GM23338 (cell line): ENCODE results near the gene PRODH2. TPM values are rescaled to one million over a fixed set of nuclear protein-coding genes. Genes with fewer than 3 reads are reported as not detected.

Source experiments
- ATAC-seq: fragments of 200-7000 bp; cut with Tn5 transposase; 3 replicates; pipeline ENCODE4 v1.9.1; 2020
- DNase-seq: peaks from one replicate; pipeline ENCODE4 v3.0.0-alpha.2; 2015; ENCODE audit warnings: low spot score
- H2AFZ ChIP-seq: fragments of 200-600 bp; sonication (generic); 2 replicates; pipeline ENCODE4 v1.8.0; 2016; ENCODE audit warnings: antibody characterized with exemption, mild to moderate bottlenecking, moderate library complexity
- H3F3A ChIP-seq: fragments of 200-600 bp; sonication (generic); replicated peaks from 2 replicates; pipeline ENCODE4 v1.8.0; 2017; ENCODE audit warnings: antibody characterized with exemption, mixed run types, low read depth
- H3K27ac ChIP-seq: fragments of 200-600 bp; sonication (generic); 2 replicates; pipeline ENCODE4 v1.6.1; 2016; ENCODE audit warnings: low read depth
- H3K27me3 ChIP-seq: fragments of 200-600 bp; sonication (generic); 2 replicates; pipeline ENCODE4 v1.8.0; 2016; ENCODE audit warnings: mild to moderate bottlenecking, mixed run types, moderate library complexity; ENCODE audit not compliant: insufficient read depth
- H3K36me3 ChIP-seq: fragments of 200-600 bp; sonication (generic); 2 replicates; pipeline ENCODE4 v1.8.0; 2016; ENCODE audit warnings: mild to moderate bottlenecking; ENCODE audit not compliant: insufficient read depth
- H3K4me1 ChIP-seq: fragments of 200-600 bp; sonication (generic); 2 replicates; pipeline ENCODE4 v1.8.0; 2016; ENCODE audit warnings: mild to moderate bottlenecking, moderate library complexity; ENCODE audit not compliant: insufficient read depth
- H3K4me2 ChIP-seq: fragments of 200-600 bp; sonication (generic); 2 replicates; pipeline ENCODE4 v1.7.1; 2017; ENCODE audit warnings: mixed run types
- H3K4me3 ChIP-seq: fragments of 200-600 bp; sonication (generic); 2 replicates; pipeline ENCODE4 v1.6.1; 2016; ENCODE audit warnings: mixed run types
- H3K79me2 ChIP-seq: fragments of 200-600 bp; sonication (generic); replicated peaks from 2 replicates; pipeline ENCODE4 v1.8.0; 2017; ENCODE audit warnings: mild to moderate bottlenecking; ENCODE audit not compliant: insufficient read depth
- H3K9me2 ChIP-seq: fragments of 200-600 bp; sonication (generic); 2 replicates; pipeline ENCODE4 v1.8.0; 2017; ENCODE audit not compliant: insufficient read depth
- H4K20me1 ChIP-seq: fragments of 200-600 bp; sonication (generic); replicated peaks from 2 replicates; pipeline ENCODE4 v1.8.0; 2017; ENCODE audit warnings: mild to moderate bottlenecking; ENCODE audit not compliant: insufficient read depth
- H3K27ac Mint-ChIP-seq: 2 replicates; pipeline ENCODE4 v1.8.0; 2020; ENCODE audit warnings: inconsistent platforms, mild to moderate bottlenecking, moderate library complexity, mixed read lengths
- H3K27me3 Mint-ChIP-seq: 3 replicates; pipeline ENCODE4 v1.8.0; 2022; ENCODE audit warnings: low read depth, mild to moderate bottlenecking, moderate library complexity, mixed read lengths, inconsistent platforms; ENCODE audit not compliant: insufficient read depth, poor library complexity
- H3K36me3 Mint-ChIP-seq: 3 replicates; pipeline ENCODE4 v1.8.0; 2021; ENCODE audit warnings: low read depth, mild to moderate bottlenecking, inconsistent platforms, moderate library complexity, mixed read lengths
- H3K4me1 Mint-ChIP-seq: 3 replicates; pipeline ENCODE4 v1.8.0; 2020; ENCODE audit warnings: mild to moderate bottlenecking, inconsistent platforms, mixed read lengths
- H3K4me3 Mint-ChIP-seq: 3 replicates; pipeline ENCODE4 v1.8.0; 2021; ENCODE audit warnings: moderate library complexity, mild to moderate bottlenecking, inconsistent platforms, mixed read lengths
- H3K9me3 Mint-ChIP-seq: 3 replicates; pipeline ENCODE4 v1.8.0; 2020; ENCODE audit warnings: moderate library complexity, mild to moderate bottlenecking, inconsistent platforms, mixed read lengths
- CREB1 ChIP-seq: fragments of 250-450 bp; sonication (Bioruptor Pico); IDR thresholded peaks from 2 replicates; pipeline ENCODE4 v1.5.0; 2020; ENCODE audit warnings: low read depth, mild to moderate bottlenecking, moderate library complexity
- EZH2 ChIP-seq: fragments of 200-600 bp; sonication (generic); IDR thresholded peaks from one replicate; pipeline ENCODE4 v1.8.0; 2017; ENCODE audit warnings: antibody characterized with exemption, mild to moderate bottlenecking, low read depth; ENCODE audit not compliant: unreplicated experiment
- EZH2phosphoT487 ChIP-seq: fragments of 200-600 bp; sonication (generic); IDR thresholded peaks from one replicate; pipeline ENCODE4 v1.8.1; 2018; ENCODE audit warnings: antibody characterized with exemption; ENCODE audit not compliant: unreplicated experiment
- JUNB ChIP-seq: IDR thresholded peaks from one replicate; pipeline ENCODE4 v1.6.1; 2016; ENCODE audit warnings: antibody characterized with exemption; ENCODE audit not compliant: unreplicated experiment
- NANOG ChIP-seq: IDR thresholded peaks from 2 replicates; pipeline ENCODE4 v1.6.1; 2016; ENCODE audit warnings: antibody characterized with exemption, borderline replicate concordance
- POLR2AphosphoS5 ChIP-seq: IDR thresholded peaks from 2 replicates; pipeline ENCODE4 v1.6.1; 2016; ENCODE audit warnings: antibody characterized with exemption, low read depth
- STAT1 ChIP-seq: IDR thresholded peaks from one replicate; pipeline ENCODE4 v1.6.1; 2016; ENCODE audit warnings: antibody characterized with exemption; ENCODE audit not compliant: unreplicated experiment
- ZNF114 ChIP-seq: fragments of 250-450 bp; sonication (Bioruptor Pico); IDR thresholded peaks from 2 replicates; pipeline ENCODE4 v1.5.0; 2020; ENCODE audit warnings: mild to moderate bottlenecking, moderate library complexity
- ZNF331 ChIP-seq: fragments of 250-450 bp; sonication (Bioruptor Pico); IDR thresholded peaks from 2 replicates; pipeline ENCODE4 v1.5.0; 2020; ENCODE audit warnings: low read depth, mild to moderate bottlenecking, moderate library complexity
- polyA plus RNA-seq: library from polyadenylated mRNA; unstranded; fragments of >200 nt; fragmentation: Nextera tagmentation; extraction: Ambion mirVana; gene quantifications from 2 replicates; pipeline ENCODE4 v1.2.1, GENCODE V29; 2016
- total RNA-seq: library from RNA; depleted of rRNA; stranded (reverse); fragments of >200 nt; shearing (Covaris generic); gene quantifications from 2 replicates; pipeline ENCODE4 v1.2.3, GENCODE V29; 2014
- TF ChIP-seq, protein P1 (sequence below): fragments of 250-450 bp; sonication (Bioruptor Pico); IDR thresholded peaks from 2 replicates; pipeline ENCODE4 v1.5.0; 2020; ENCODE audit warnings: mild to moderate bottlenecking, moderate library complexity
- TF ChIP-seq, protein P2 (sequence below): IDR thresholded peaks from 2 replicates; pipeline ENCODE4 v1.6.1; 2016; ENCODE audit warnings: antibody characterized with exemption
- TF ChIP-seq, protein P3 (sequence below): IDR thresholded peaks from one replicate; pipeline ENCODE4 v1.6.1; 2018; ENCODE audit warnings: antibody characterized with exemption; ENCODE audit not compliant: unreplicated experiment
- TF ChIP-seq, protein P4 (sequence below), 2 experiments: fragments of 200-600 bp in 1 of 2; sonication (generic) in 1 of 2; conservative IDR thresholded peaks; 2 replicates each; pipeline versions ENCODE4 v1.5.1 to v1.6.1; 2016 to 2017; ENCODE audit warnings: antibody characterized with exemption in 2 of 2, low read depth in 2 of 2, mild to moderate bottlenecking in 2 of 2, moderate library complexity in 1 of 2

The PRODH2 gene
- total and polyA plus RNA-seq, 2 experiments from 2014 or later = not detected

DNA sequence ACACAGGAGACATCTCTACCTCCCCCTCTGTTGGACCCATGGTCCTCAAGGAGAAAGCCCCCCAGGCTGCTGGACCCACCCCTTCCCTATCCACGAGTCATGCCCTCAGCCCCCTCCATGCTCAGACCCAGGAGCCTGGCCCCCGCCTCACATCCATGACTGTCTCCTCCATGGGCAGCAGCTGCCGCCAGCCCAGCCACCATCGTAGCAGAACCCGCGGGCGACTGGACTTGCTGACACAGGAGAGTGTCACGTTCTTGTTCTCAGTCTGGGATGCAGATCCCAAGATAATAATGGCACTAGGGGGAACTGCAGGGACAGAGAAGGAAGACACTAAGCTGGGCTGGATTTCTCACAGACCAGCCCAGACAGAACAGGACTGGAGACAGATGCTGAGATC lies 35.8 kb upstream of the PRODH2 start:
- DNase-seq = no peak
- Histone ChIP-seq H3F3A (0 out of 2 replicates have a peak, but pooled peaks cover 3% of the 10 kb centered on the region), H3K4me3 (no peak overlapping the region), H3K27me3 (peaks cover 22% of the 10 kb centered on the region), H3K4me1 (peaks cover 23% of the 10 kb centered on the region), H2AFZ (no peak overlapping the region), H3K36me3 (no peaks in the 10 kb centered on the region), H3K9me2 (peaks cover under 1% of the 10 kb centered on the region; the same call in 1 of the 2 replicates), H4K20me1 (peaks cover 2% of the 10 kb centered on the region; the same call in 1 of the 2 replicates), H3K79me2 (no peaks in the 10 kb centered on the region), H3K4me2 (no peak overlapping the region), H3K27ac (no peak overlapping the region)
- Mint-ChIP-seq H3K27ac (no peak overlapping the region), H3K4me1 (peaks cover 30% of the 10 kb centered on the region), H3K36me3 (no peaks in the 10 kb centered on the region; the same call in 2 of the 3 replicates), H3K4me3 (no peak overlapping the region), H3K9me3 (peaks cover 3% of the 10 kb centered on the region; the same call in 1 of the 3 replicates), H3K27me3 (peaks cover 52% of the 10 kb centered on the region)
- TF ChIP-seq, protein P1, sequence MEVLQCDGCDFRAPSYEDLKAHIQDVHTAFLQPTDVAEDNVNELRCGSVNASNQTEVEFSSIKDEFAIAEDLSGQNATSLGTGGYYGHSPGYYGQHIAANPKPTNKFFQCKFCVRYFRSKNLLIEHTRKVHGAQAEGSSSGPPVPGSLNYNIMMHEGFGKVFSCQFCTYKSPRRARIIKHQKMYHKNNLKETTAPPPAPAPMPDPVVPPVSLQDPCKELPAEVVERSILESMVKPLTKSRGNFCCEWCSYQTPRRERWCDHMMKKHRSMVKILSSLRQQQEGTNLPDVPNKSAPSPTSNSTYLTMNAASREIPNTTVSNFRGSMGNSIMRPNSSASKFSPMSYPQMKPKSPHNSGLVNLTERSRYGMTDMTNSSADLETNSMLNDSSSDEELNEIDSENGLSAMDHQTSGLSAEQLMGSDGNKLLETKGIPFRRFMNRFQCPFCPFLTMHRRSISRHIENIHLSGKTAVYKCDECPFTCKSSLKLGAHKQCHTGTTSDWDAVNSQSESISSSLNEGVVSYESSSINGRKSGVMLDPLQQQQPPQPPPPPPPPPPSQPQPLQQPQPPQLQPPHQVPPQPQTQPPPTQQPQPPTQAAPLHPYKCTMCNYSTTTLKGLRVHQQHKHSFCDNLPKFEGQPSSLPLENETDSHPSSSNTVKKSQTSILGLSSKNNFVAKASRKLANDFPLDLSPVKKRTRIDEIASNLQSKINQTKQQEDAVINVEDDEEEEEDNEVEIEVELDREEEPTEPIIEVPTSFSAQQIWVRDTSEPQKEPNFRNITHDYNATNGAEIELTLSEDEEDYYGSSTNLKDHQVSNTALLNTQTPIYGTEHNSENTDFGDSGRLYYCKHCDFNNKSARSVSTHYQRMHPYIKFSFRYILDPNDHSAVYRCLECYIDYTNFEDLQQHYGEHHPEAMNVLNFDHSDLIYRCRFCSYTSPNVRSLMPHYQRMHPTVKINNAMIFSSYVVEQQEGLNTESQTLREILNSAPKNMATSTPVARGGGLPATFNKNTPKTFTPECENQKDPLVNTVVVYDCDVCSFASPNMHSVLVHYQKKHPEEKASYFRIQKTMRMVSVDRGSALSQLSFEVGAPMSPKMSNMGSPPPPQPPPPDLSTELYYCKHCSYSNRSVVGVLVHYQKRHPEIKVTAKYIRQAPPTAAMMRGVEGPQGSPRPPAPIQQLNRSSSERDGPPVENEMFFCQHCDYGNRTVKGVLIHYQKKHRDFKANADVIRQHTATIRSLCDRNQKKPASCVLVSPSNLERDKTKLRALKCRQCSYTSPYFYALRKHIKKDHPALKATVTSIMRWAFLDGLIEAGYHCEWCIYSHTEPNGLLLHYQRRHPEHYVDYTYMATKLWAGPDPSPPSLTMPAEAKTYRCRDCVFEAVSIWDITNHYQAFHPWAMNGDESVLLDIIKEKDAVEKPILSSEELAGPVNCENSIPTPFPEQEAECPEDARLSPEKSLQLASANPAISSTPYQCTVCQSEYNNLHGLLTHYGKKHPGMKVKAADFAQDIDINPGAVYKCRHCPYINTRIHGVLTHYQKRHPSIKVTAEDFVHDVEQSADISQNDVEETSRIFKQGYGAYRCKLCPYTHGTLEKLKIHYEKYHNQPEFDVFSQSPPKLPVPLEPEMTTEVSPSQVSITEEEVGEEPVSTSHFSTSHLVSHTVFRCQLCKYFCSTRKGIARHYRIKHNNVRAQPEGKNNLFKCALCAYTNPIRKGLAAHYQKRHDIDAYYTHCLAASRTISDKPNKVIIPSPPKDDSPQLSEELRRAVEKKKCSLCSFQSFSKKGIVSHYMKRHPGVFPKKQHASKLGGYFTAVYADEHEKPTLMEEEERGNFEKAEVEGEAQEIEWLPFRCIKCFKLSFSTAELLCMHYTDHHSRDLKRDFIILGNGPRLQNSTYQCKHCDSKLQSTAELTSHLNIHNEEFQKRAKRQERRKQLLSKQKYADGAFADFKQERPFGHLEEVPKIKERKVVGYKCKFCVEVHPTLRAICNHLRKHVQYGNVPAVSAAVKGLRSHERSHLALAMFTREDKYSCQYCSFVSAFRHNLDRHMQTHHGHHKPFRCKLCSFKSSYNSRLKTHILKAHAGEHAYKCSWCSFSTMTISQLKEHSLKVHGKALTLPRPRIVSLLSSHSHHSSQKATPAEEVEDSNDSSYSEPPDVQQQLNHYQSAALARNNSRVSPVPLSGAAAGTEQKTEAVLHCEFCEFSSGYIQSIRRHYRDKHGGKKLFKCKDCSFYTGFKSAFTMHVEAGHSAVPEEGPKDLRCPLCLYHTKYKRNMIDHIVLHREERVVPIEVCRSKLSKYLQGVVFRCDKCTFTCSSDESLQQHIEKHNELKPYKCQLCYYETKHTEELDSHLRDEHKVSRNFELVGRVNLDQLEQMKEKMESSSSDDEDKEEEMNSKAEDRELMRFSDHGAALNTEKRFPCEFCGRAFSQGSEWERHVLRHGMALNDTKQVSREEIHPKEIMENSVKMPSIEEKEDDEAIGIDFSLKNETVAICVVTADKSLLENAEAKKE (CRISPR knock-in tag) = no peak
- no peak for TF ChIP-seq EZH2phosphoT487
- no peak for TF ChIP-seq EZH2
- TF ChIP-seq JUNB = no peak
- TF ChIP-seq ZNF114 = no peak
- no peak for TF ChIP-seq CREB1
- TF ChIP-seq, protein P2, sequence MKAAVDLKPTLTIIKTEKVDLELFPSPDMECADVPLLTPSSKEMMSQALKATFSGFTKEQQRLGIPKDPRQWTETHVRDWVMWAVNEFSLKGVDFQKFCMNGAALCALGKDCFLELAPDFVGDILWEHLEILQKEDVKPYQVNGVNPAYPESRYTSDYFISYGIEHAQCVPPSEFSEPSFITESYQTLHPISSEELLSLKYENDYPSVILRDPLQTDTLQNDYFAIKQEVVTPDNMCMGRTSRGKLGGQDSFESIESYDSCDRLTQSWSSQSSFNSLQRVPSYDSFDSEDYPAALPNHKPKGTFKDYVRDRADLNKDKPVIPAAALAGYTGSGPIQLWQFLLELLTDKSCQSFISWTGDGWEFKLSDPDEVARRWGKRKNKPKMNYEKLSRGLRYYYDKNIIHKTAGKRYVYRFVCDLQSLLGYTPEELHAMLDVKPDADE = no peak
- no peak for TF ChIP-seq NANOG
- TF ChIP-seq, protein P3, sequence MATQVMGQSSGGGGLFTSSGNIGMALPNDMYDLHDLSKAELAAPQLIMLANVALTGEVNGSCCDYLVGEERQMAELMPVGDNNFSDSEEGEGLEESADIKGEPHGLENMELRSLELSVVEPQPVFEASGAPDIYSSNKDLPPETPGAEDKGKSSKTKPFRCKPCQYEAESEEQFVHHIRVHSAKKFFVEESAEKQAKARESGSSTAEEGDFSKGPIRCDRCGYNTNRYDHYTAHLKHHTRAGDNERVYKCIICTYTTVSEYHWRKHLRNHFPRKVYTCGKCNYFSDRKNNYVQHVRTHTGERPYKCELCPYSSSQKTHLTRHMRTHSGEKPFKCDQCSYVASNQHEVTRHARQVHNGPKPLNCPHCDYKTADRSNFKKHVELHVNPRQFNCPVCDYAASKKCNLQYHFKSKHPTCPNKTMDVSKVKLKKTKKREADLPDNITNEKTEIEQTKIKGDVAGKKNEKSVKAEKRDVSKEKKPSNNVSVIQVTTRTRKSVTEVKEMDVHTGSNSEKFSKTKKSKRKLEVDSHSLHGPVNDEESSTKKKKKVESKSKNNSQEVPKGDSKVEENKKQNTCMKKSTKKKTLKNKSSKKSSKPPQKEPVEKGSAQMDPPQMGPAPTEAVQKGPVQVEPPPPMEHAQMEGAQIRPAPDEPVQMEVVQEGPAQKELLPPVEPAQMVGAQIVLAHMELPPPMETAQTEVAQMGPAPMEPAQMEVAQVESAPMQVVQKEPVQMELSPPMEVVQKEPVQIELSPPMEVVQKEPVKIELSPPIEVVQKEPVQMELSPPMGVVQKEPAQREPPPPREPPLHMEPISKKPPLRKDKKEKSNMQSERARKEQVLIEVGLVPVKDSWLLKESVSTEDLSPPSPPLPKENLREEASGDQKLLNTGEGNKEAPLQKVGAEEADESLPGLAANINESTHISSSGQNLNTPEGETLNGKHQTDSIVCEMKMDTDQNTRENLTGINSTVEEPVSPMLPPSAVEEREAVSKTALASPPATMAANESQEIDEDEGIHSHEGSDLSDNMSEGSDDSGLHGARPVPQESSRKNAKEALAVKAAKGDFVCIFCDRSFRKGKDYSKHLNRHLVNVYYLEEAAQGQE = no peak
- no peak for TF ChIP-seq ZNF331 (CRISPR knock-in tag)
- TF ChIP-seq, protein P4, sequence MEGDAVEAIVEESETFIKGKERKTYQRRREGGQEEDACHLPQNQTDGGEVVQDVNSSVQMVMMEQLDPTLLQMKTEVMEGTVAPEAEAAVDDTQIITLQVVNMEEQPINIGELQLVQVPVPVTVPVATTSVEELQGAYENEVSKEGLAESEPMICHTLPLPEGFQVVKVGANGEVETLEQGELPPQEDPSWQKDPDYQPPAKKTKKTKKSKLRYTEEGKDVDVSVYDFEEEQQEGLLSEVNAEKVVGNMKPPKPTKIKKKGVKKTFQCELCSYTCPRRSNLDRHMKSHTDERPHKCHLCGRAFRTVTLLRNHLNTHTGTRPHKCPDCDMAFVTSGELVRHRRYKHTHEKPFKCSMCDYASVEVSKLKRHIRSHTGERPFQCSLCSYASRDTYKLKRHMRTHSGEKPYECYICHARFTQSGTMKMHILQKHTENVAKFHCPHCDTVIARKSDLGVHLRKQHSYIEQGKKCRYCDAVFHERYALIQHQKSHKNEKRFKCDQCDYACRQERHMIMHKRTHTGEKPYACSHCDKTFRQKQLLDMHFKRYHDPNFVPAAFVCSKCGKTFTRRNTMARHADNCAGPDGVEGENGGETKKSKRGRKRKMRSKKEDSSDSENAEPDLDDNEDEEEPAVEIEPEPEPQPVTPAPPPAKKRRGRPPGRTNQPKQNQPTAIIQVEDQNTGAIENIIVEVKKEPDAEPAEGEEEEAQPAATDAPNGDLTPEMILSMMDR (conservative IDR thresholded peaks at IDR 0.05; ENCODE audit: low read depth in 2 of 2) = no peak
- no peak for TF ChIP-seq POLR2AphosphoS5
- TF ChIP-seq STAT1 = no peak
- ATAC-seq = no peak
